ENCODE measurements around the gene DCTN4.
"Not testable (repeated sequence)": the region's sequence is repeated elsewhere in the genome, so short reads cannot be mapped to it uniquely, and the experiment has no call there.

DCTN4 gene

GRCh38 chr5:150758531-150759333 lies at the start of gene DCTN4:
DCTN4 (minus strand) TSS chr5:150759017; CDS start chr5:150758993, 24 bp downstream.
- peak; percentile 86 for DNase-seq (ENCODE audit: extremely low spot score, insufficient read length, low read depth)
- FAIRE-seq, result peak; percentile 99

- DNase-seq (ENCODE audit: extremely low spot score, insufficient read length, low read depth) (no peak), FAIRE-seq (no peak)
These were observed 45.6 kb upstream of the DCTN4 start for GRCh38 chr5:150804388-150804787.

- peak; percentile 84 for FAIRE-seq
- no peak for DNase-seq (ENCODE audit: extremely low spot score, insufficient read length, low read depth)
These were observed 42.5 kb upstream of the DCTN4 start for GRCh38 chr5:150801117-150801927.

- DNase-seq (ENCODE audit: extremely low spot score, insufficient read length, low read depth) (no peak), FAIRE-seq (no peak)
These were observed 38.6 kb upstream of the DCTN4 start for GRCh38 chr5:150797384-150797783.

GRCh38 chr5:150794927-150795326 lies 36.1 kb upstream of the DCTN4 start:
- FAIRE-seq (no peak), DNase-seq (ENCODE audit: extremely low spot score, insufficient read length, low read depth) (no peak)

GRCh38 chr5:150793423-150793888 lies 34.6 kb upstream of the DCTN4 start:
- FAIRE-seq; DNase-seq (ENCODE audit: extremely low spot score, insufficient read length, low read depth): not testable (repeated sequence)

GRCh38 chr5:150791536-150791935 lies 32.7 kb upstream of the DCTN4 start:
- no peak for FAIRE-seq
- no peak for DNase-seq (ENCODE audit: extremely low spot score, insufficient read length, low read depth)

GRCh38 chr5:150789943-150790611 lies 31.3 kb upstream of the DCTN4 start:
- DNase-seq (ENCODE audit: extremely low spot score, insufficient read length, low read depth) (no peak), FAIRE-seq (peak; percentile 90)

- DNase-seq (ENCODE audit: extremely low spot score, insufficient read length, low read depth), result no peak
- FAIRE-seq, result no peak
These were observed 30.6 kb upstream of the DCTN4 start for GRCh38 chr5:150789450-150789849.

- DNase-seq (ENCODE audit: extremely low spot score, insufficient read length, low read depth) (no peak), FAIRE-seq (no peak)
These were observed 30.2 kb upstream of the DCTN4 start for GRCh38 chr5:150788977-150789376.

GRCh38 chr5:150787656-150788055 lies 28.8 kb upstream of the DCTN4 start:
- no peak for DNase-seq (ENCODE audit: extremely low spot score, insufficient read length, low read depth)
- no peak for FAIRE-seq

GRCh38 chr5:150786876-150787275 lies 28.1 kb upstream of the DCTN4 start:
- FAIRE-seq (no peak), DNase-seq (ENCODE audit: extremely low spot score, insufficient read length, low read depth) (no peak)

- FAIRE-seq, result no peak
- no peak for DNase-seq (ENCODE audit: extremely low spot score, insufficient read length, low read depth)
These were observed 27.1 kb upstream of the DCTN4 start for GRCh38 chr5:150785950-150786349.

- peak; percentile 76 for FAIRE-seq
- no peak for DNase-seq (ENCODE audit: extremely low spot score, insufficient read length, low read depth)
These were observed 24.7 kb upstream of the DCTN4 start for GRCh38 chr5:150783422-150783928.

GRCh38 chr5:150782850-150783249 lies 24.0 kb upstream of the DCTN4 start:
- DNase-seq (ENCODE audit: extremely low spot score, insufficient read length, low read depth), result no peak
- no peak for FAIRE-seq

GRCh38 chr5:150781706-150782614 lies 23.1 kb upstream of the DCTN4 start:
- DNase-seq (ENCODE audit: extremely low spot score, insufficient read length, low read depth) (no peak), FAIRE-seq (no peak)

GRCh38 chr5:150780816-150781221 lies 22.0 kb upstream of the DCTN4 start:
- DNase-seq (ENCODE audit: extremely low spot score, insufficient read length, low read depth), result no peak

GRCh38 chr5:150780187-150780692 lies 21.4 kb upstream of the DCTN4 start:
- FAIRE-seq (peak; percentile 90), DNase-seq (ENCODE audit: extremely low spot score, insufficient read length, low read depth) (no peak)

More at GRCh38 chr5:150780816-150781221, 22.0 kb upstream of the DCTN4 start:
- FAIRE-seq, result no peak

Measured in GM18507 (cell line).